ENCODE results near the gene CHST9. TPM values are rescaled to one million over a fixed set of nuclear protein-coding genes. Genes with fewer than 3 reads are reported as not detected.

Gene CHST9
- total and polyA plus RNA-seq, 10 of the 15 experiments (the other 5 are each of a cell fraction or from before 2014, with no cell fraction given), result 0.34 TPM; not detected in 9

DNA sequence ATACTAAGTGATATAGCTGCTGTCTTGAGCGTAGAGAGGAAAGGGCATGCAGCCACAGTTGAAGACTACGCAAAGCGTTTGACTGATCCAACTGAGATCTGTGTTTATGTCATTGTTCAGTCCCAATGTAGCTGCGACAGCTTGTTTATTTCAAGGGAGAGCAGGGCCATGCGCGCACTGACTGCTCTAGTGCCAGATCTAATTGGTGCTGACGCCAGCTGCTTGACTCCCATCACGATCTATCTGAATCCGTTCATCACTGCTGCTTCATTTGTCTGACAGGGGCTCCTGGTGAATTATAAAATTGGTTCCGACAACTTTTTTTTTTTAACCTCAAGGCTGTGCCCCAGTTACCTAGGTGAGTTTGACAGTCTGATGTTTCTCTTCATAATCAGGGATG, 75.7 kb downstream of the CHST9 start (continued):
- TF ChIP-seq IKZF2 (IDR thresholded peaks at IDR 0.05) (no peak), NR2C1 (IDR thresholded peaks at IDR 0.05) (no peak), BHLHE40 (IDR thresholded peaks at IDR 0.05; ENCODE audit: borderline replicate concordance in 1 of 2, low read depth in 2 of 2, low read length in 1 of 2) (no peak)
- TF ChIP-seq, protein P1, sequence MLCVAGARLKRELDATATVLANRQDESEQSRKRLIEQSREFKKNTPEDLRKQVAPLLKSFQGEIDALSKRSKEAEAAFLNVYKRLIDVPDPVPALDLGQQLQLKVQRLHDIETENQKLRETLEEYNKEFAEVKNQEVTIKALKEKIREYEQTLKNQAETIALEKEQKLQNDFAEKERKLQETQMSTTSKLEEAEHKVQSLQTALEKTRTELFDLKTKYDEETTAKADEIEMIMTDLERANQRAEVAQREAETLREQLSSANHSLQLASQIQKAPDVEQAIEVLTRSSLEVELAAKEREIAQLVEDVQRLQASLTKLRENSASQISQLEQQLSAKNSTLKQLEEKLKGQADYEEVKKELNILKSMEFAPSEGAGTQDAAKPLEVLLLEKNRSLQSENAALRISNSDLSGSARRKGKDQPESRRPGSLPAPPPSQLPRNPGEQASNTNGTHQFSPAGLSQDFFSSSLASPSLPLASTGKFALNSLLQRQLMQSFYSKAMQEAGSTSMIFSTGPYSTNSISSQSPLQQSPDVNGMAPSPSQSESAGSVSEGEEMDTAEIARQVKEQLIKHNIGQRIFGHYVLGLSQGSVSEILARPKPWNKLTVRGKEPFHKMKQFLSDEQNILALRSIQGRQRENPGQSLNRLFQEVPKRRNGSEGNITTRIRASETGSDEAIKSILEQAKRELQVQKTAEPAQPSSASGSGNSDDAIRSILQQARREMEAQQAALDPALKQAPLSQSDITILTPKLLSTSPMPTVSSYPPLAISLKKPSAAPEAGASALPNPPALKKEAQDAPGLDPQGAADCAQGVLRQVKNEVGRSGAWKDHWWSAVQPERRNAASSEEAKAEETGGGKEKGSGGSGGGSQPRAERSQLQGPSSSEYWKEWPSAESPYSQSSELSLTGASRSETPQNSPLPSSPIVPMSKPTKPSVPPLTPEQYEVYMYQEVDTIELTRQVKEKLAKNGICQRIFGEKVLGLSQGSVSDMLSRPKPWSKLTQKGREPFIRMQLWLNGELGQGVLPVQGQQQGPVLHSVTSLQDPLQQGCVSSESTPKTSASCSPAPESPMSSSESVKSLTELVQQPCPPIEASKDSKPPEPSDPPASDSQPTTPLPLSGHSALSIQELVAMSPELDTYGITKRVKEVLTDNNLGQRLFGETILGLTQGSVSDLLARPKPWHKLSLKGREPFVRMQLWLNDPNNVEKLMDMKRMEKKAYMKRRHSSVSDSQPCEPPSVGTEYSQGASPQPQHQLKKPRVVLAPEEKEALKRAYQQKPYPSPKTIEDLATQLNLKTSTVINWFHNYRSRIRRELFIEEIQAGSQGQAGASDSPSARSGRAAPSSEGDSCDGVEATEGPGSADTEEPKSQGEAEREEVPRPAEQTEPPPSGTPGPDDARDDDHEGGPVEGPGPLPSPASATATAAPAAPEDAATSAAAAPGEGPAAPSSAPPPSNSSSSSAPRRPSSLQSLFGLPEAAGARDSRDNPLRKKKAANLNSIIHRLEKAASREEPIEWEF (IDR thresholded peaks at IDR 0.05; ENCODE audit: insufficient replicate concordance, low read depth, low read length), result no peak

DNA sequence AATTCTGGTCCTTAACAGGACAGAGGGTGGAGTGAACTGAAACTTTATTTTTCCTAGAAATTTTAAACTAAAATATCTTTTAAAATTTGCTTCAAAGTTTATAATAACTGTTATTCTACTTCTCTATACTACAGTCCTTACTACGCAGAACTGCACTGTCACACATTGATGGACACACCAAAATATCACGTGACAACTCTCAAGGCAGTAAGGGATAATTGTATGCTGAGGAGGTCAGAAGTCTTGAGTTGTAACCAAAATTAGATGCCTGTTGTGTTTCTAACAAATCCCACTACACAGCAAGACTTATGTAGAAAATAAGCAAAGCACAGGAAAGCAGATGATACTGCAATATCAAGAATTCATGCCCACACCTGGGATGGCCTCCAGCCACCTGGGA, 76.3 kb downstream of the CHST9 start:
- no peak overlapping the region for H3K4me2 ChIP-seq (ENCODE audit: control insufficient read depth, insufficient read depth)
- BruUV-seq (replicated peaks), result no TSS peak
- no peak for DNase-seq (ENCODE audit: low read depth, low spot score)
- H3K27ac ChIP-seq (ENCODE audit: control insufficient read depth, insufficient read depth), result no peak overlapping the region
- ATAC-seq, result no peak
- no peaks in the 10 kb centered on the region for H3K4me1 ChIP-seq (ENCODE audit: control insufficient read depth, insufficient read depth, low read length)
- H3K36me3 ChIP-seq (ENCODE audit: control insufficient read depth in 2 of 2, insufficient read depth in 2 of 2, low read length in 1 of 2), result no peaks in the 10 kb centered on the region
- H3K4me3 ChIP-seq, result no peak overlapping the region
- H3K9me3 ChIP-seq (replicated peaks; ENCODE audit: control insufficient read depth, insufficient read depth, low read length), result no peaks in the 10 kb centered on the region
- in situ Hi-C loops (cut with MboI) (no loop called here), intact Hi-C loops (cut with micrococcal nuclease; ENCODE audit: unreplicated experiment) (no loop called here)
- 4% methylated on average over 2 of the region's 2 CpGs for WGBS (ENCODE audit: insufficient coverage, insufficient replicate concordance, low lambda C conversion rate, missing lambda C conversion rate)
- ChIA-PET POLR2A (no interaction called here), RAD21 (ENCODE audit: unreplicated experiment) (no interaction called here), CTCF (interaction anchor here (0.7 kb wide), 1 partner anchor 34 kb away, joined by 3 read pairs; no protein-coding TSS in a partner anchor), SMC1A (ENCODE audit: uncharacterized antibody, unreplicated experiment) (no interaction called here)
- H3K27me3 ChIP-seq (replicated peaks in 1 of 2; ENCODE audit: control insufficient read depth in 2 of 2, insufficient read depth in 2 of 2, low read length in 1 of 2), result no peaks in the 10 kb centered on the region
- H3K79me2 ChIP-seq (ENCODE audit: control insufficient read depth, insufficient read depth, low read length), result no peaks in the 10 kb centered on the region
- no peak for FAIRE-seq
- TF ChIP-seq, protein P2, sequence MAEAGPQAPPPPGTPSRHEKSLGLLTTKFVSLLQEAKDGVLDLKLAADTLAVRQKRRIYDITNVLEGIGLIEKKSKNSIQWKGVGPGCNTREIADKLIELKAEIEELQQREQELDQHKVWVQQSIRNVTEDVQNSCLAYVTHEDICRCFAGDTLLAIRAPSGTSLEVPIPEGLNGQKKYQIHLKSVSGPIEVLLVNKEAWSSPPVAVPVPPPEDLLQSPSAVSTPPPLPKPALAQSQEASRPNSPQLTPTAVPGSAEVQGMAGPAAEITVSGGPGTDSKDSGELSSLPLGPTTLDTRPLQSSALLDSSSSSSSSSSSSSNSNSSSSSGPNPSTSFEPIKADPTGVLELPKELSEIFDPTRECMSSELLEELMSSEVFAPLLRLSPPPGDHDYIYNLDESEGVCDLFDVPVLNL (IDR thresholded peaks at IDR 0.05; ENCODE audit: low read depth, low read length), result no peak
- TF ChIP-seq EED (IDR thresholded peaks at IDR 0.05; ENCODE audit: low read depth), result no peak
- TF ChIP-seq SUZ12 (IDR thresholded peaks at IDR 0.05; ENCODE audit: unreplicated experiment), result no peak
- peak; percentile 30; the same call in 1 of the 2 replicates for TF ChIP-seq RAD51 (IDR thresholded peaks at IDR 0.05)
- no peak overlapping the region for H2AFZ ChIP-seq (ENCODE audit: control insufficient read depth, low read depth, low read length)
- H3K9ac ChIP-seq (ENCODE audit: control insufficient read depth, insufficient read depth, low read length), result no peak overlapping the region
- no peaks in the 10 kb centered on the region for H4K20me1 ChIP-seq (ENCODE audit: control insufficient read depth, insufficient read depth)

Measured in GM12878 (cell line).